HG03196 (cell line): Measurements from ENCODE around the gene NEDD4L.

ENCODE experiments used
- ATAC-seq: cut with Tn5 transposase; IDR thresholded peaks from one replicate; pipeline ENCODE4 v1.9.1; 2021; ENCODE audit not compliant: unreplicated experiment

The NEDD4L gene

GRCh38 chr18:58438161-58438957 is 394.3 kb downstream of the NEDD4L start:
- no peak for ATAC-seq

DNA sequence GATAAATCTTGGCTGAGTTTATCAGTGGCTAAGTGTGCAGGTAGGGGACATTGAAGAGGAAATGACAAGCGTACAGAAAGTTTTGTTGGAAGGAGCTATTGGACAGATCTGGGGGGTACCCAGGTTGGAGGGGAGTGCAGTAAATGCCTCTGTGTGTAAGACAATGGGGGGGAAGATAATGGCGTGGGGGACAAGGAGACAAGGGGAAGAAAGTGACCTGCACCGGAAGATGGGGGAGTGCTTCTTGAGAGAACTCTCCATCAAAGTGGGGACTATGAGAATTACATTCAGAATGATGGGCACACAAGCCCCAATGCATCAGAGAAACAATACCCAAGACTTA is 394.9 kb downstream of the NEDD4L start:
- no peak for ATAC-seq

- no peak for ATAC-seq
Observed at GRCh38 chr18:58443671-58444070, 399.6 kb downstream of the NEDD4L start.

DNA sequence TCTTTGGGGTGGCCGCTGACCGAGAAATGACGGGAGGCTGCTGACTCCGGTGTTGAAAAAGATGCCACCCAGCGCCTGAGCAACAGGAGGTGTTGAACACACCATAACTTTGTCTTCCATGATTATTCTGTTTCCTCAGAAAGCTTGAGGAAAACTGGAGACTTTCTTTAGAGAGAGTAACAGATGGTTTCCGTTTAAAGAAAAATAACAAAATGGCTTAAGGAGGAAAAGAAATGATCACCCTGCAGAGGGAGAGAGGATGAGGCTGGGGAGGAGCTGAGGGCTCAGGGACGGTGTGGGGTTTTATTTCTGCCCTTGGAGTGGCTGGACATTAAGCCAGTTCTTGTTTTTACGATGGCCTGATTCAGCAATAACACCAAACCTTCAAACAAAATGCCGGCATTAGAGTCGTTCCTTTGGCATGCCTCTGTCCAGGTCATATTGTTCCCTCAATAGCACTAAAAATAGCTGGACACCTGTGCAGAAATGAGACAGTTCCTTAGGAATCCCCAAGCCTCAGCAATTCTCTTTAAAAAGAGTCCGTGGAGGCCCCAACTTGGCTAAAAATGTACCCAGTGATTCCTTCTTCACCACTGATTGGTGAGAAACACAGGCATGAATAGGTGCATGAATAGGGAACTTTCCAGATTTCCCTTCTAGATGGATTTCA is 402.5 kb downstream of the NEDD4L start:
- no peak for ATAC-seq

DNA sequence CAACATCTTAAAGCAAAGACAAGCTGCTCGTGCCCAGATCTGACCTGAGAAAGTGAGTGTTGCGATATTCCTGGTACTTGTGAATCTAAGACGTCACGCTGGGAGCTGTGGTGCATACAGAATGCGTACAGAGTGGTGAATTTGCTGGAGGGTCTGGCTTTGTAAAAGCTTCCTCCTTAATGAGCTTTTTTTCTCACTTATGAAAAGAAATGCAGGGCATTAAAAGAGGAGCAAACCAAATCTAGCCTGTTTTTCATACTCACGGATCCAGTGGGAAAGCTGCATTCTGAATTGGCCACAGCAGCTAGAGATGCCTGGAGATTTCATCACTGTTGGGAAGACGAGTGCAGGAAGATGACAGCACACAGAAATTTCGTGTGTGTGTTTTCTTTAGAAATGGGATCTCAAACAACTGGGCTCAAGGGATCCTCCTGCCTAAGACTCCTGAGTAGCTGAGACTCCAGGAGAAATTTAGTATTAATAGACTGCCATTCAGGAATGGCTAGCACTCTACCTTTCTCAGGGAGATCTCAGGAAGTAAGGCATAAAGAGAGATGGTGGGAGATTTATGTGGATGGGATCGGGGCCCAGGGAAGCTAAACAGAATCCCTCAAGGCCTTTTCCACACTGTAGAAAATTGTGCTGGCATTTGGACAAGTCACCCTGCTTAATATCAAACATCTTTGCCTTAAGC is 403.5 kb downstream of the NEDD4L start:
- no peak for ATAC-seq

DNA sequence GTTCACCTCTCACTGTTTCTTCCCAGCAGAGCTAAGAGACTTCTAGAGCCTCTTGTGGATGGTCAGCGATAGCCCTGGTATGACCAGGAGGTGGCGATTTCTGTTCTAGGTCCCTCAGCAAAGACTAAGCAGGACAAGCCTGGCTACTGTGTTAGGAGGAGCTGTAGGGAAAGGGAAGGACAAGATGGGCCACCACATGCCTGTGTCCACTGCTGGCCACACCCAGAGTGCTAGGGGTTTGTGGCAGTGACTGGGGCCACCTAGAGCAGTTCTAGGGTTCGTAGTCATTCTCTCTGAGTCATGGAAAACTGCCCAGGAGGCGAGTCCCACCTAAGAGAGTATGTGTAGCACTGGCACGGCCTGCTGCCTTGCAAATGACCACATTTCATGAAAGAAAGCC is 405.4 kb downstream of the NEDD4L start:
- ATAC-seq: no peak
